Measurements from ENCODE around the gene TSPAN16. TPM values are rescaled to one million over a fixed set of nuclear protein-coding genes. Genes with fewer than 3 reads are reported as not detected.

The TSPAN16 gene
- total RNA-seq, 6 experiments from 2014 or later: not detected

DNA sequence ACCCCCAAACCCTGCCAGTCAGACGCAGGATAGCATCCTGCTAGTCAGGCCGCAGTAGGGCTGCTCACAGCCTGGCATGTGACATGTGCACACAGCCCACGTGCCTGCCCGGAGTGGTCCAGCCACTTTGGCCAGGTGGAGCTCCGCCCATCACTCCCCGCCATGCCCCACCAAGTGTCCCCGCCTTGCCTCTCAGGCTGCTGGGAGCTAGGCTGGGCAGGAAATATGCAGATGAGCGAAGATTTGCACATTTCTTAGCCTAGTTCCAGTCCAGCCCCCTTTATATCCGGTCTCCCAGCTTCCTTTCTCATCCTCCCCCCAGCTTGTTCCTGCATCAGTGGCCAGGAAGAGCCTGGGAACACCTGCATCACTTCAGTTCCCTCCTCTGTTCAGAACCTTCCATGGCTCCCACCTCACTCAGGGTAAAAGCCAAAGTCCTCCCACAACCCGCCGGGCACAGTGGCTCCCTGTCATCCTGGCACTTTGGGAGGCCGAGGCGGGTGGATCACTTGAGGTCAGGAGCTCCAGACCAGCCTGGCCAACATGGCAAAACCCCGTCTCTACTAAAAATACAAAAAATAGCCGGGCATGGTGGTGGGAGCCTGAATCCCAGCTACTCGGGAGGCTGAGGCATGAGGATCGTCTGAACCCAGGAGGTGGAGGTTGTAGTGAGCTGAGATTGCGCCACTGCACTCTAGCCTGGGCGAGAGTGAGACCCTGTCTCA is 31.3 kb upstream of the TSPAN16 start:
- DNase-seq: no peak
- Mint-ChIP-seq H3K36me3 (ENCODE audit: low read depth) (no peaks in the 10 kb centered on the region; the same call in 1 of the 2 replicates), H3K4me1 (ENCODE audit: low read depth) (peaks cover 34% of the 10 kb centered on the region), H3K27me3 (ENCODE audit: insufficient read depth) (peaks cover 5% of the 10 kb centered on the region), H3K9me3 (no peaks in the 10 kb centered on the region), H3K27ac (no peak overlapping the region; the same call in 1 of the 2 replicates), H3K4me3 (no peak overlapping the region)
- TF ChIP-seq, protein P1, sequence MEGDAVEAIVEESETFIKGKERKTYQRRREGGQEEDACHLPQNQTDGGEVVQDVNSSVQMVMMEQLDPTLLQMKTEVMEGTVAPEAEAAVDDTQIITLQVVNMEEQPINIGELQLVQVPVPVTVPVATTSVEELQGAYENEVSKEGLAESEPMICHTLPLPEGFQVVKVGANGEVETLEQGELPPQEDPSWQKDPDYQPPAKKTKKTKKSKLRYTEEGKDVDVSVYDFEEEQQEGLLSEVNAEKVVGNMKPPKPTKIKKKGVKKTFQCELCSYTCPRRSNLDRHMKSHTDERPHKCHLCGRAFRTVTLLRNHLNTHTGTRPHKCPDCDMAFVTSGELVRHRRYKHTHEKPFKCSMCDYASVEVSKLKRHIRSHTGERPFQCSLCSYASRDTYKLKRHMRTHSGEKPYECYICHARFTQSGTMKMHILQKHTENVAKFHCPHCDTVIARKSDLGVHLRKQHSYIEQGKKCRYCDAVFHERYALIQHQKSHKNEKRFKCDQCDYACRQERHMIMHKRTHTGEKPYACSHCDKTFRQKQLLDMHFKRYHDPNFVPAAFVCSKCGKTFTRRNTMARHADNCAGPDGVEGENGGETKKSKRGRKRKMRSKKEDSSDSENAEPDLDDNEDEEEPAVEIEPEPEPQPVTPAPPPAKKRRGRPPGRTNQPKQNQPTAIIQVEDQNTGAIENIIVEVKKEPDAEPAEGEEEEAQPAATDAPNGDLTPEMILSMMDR (IDR thresholded peaks at IDR 0.05): no peak

DNA sequence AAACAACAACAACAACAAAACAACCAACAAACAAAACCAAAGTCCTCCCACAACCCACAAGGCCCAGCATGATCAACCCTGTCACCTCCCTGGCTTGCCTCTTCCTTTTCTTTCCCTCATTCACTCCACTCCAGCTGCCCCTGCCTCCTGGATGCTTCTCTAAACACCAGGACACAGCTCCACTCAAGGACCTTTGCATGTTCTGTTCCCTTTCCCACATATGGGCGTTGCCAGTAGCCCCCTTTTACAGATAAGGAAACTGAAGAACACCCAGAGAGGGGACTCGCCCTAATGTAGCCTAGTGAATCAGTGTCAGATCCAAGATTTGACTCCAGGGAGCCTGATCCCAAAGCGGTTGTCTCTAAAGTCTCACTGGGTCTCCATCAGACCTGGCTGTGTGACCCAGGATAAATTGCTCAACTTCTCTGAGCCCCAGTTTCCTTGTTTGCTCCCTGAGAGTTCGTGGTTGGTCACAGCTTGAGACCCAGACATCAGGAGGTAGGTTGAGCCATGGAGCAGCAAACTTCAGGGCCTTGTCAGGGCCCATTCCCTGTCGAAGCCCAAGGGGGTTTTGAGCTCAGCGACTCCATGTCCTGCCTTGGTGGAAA is 30.7 kb upstream of the TSPAN16 start:
- TF ChIP-seq, protein P1 (IDR thresholded peaks at IDR 0.05): no peak
- no peak overlapping the region for H3K4me3 Mint-ChIP-seq
- H3K9me3 Mint-ChIP-seq: no peaks in the 10 kb centered on the region
- no peak for DNase-seq
- peaks cover 35% of the 10 kb centered on the region for H3K4me1 Mint-ChIP-seq (ENCODE audit: low read depth)
- no peaks in the 10 kb centered on the region; the same call in 1 of the 2 replicates for H3K36me3 Mint-ChIP-seq (ENCODE audit: low read depth)
- H3K27me3 Mint-ChIP-seq (ENCODE audit: insufficient read depth): peaks cover 5% of the 10 kb centered on the region
- H3K27ac Mint-ChIP-seq: peak overlapping the region; percentile 43; the same call in 1 of the 2 replicates

DNA sequence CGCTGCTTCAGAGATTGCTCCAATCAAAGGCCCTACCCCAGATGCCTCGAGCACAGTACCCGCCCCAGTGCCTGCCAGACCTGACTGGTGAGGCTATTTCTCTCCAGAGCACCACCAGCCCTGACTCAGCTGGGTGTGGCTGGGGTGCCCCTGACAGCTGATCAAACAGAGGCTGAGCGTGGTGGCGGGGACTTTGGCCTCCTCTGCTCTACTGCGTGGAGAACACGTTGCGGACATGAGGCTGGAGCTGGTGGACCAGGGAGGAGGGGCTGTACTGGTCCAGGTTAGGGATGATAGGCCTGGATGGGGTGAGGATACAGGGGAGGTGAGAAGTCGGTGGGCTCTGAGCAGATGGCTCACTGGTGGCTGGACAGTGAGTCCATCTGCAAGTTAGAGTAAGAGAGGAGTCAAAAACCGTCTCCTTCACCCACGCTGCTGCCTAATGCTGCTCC is 30.1 kb upstream of the TSPAN16 start:
- H3K9me3 Mint-ChIP-seq: no peaks in the 10 kb centered on the region
- H3K36me3 Mint-ChIP-seq (ENCODE audit: low read depth): no peaks in the 10 kb centered on the region; the same call in 1 of the 2 replicates
- H3K4me3 Mint-ChIP-seq: no peak overlapping the region
- H3K4me1 Mint-ChIP-seq (ENCODE audit: low read depth): peaks cover 35% of the 10 kb centered on the region
- H3K27ac Mint-ChIP-seq: no peak overlapping the region
- H3K27me3 Mint-ChIP-seq (ENCODE audit: insufficient read depth): peaks cover 5% of the 10 kb centered on the region
- DNase-seq: no peak
- TF ChIP-seq, protein P1 (IDR thresholded peaks at IDR 0.05): no peak

DNA sequence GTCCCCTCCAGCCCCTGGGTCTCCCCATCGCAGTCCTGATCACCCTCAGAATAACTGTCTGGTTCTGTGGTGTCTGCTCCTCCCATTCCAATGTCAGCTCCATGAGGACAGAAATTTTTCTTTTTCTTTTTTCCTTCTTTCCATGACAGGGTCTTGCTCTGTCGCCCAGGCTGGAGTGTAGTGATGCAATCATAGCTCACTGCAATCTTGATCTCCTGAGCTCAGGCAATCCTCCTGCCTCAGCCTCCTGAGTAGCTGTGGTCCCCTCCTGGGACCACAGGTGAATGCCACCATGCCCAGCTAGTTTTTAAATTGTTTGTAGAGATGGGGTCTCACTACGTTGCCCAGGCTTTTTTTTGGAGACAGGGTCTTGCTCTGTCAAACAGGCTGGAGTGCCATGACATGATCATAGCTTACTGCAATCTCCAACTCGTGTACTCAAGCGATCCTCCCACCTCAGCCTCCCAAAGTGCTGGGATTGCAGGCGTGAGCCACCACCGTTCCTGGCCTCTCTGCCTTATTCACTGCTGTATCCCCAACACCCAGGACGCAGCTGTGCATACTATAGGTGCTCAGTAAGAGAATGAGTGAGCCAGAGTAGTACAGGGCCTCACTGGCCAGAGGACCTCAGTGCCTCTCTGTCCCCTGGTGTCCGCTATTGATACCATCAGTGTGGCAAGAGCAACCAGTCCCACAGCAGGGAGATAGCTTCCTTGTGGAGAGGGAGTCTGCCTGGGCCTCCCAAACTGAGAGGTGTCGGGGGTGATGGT is 28.5 kb upstream of the TSPAN16 start:
- DNase-seq: no peak
- TF ChIP-seq, protein P1 (IDR thresholded peaks at IDR 0.05): no peak
- H3K27ac Mint-ChIP-seq: no peak overlapping the region
- H3K4me1 Mint-ChIP-seq (ENCODE audit: low read depth): peaks cover 35% of the 10 kb centered on the region
- H3K4me3 Mint-ChIP-seq: no peak overlapping the region
- peaks cover 5% of the 10 kb centered on the region for H3K27me3 Mint-ChIP-seq (ENCODE audit: insufficient read depth)
- no peaks in the 10 kb centered on the region for H3K9me3 Mint-ChIP-seq
- no peaks in the 10 kb centered on the region; the same call in 1 of the 2 replicates for H3K36me3 Mint-ChIP-seq (ENCODE audit: low read depth)

DNA sequence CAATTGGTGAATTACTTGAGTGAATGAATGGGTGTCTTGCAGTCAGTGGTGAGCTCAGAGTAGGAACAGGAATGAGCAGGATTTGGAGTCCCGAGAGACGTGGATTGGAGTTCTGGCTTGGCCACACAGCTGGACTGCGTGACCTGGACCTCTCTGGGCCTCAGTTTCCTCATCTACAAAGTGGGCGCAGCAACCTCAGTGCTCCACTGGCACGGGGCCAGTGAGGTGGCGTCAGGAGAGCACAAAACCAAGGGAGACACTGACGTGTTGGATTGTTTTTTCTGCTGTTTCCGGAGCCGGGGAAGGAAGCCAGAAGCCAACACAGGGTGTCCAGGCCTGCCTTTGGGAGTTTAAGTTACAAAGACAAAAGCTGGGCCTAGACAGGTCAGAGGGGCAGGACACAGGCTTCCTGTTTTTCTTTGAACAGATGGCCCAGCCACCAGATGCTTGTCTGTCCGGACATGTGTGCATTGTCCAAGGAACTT is 27.1 kb upstream of the TSPAN16 start:
- no peaks in the 10 kb centered on the region; the same call in 1 of the 2 replicates for H3K36me3 Mint-ChIP-seq (ENCODE audit: low read depth)
- TF ChIP-seq, protein P1 (IDR thresholded peaks at IDR 0.05): no peak
- peak overlapping the region; percentile 55 for H3K4me3 Mint-ChIP-seq
- H3K27ac Mint-ChIP-seq: peak overlapping the region; percentile 76
- H3K4me1 Mint-ChIP-seq (ENCODE audit: low read depth): peaks cover 35% of the 10 kb centered on the region
- no peaks in the 10 kb centered on the region for H3K9me3 Mint-ChIP-seq
- DNase-seq: peak; percentile 83
- peaks cover 2% of the 10 kb centered on the region for H3K27me3 Mint-ChIP-seq (ENCODE audit: insufficient read depth)
